Transverse colon (tissue), 4 donors: ENCODE data around the gene ERF. TPM values are rescaled to one million over a fixed set of nuclear protein-coding genes. Genes with fewer than 3 reads are reported as not detected.
"Not testable (repeated sequence)": the region's sequence is repeated elsewhere in the genome, so short reads cannot be mapped to it uniquely, and the experiment has no call there.

Source experiments
- DNase-seq: peaks from one replicate; pipeline ENCODE4 v3.0.0-alpha.2; 2019
- H3K27ac ChIP-seq, 4 donors: fragments of 200-600 bp; sonication (generic); 2 replicates each; pipeline ENCODE4 v1.5.1; 2016 to 2018; ENCODE audit warnings: inconsistent platforms in 4 of 4
- H3K27me3 ChIP-seq: fragments of 200-600 bp; sonication (generic); 2 replicates; pipeline ENCODE4 v1.5.1; 2017; ENCODE audit warnings: inconsistent platforms
- H3K36me3 ChIP-seq, 4 donors: fragments of 200-600 bp; sonication (generic); 2 replicates each; pipeline ENCODE4 v1.5.1; 2017 to 2019; ENCODE audit warnings: inconsistent platforms in 4 of 4
- H3K4me1 ChIP-seq, 4 donors: fragments of 200-600 bp; sonication (generic); 2 replicates each; pipeline ENCODE4 v1.5.1; 2017 to 2020; ENCODE audit warnings: inconsistent platforms in 4 of 4
- H3K4me3 ChIP-seq, 4 donors: fragments of 200-600 bp; sonication (generic); 1 replicate in 1 of 4; 2 replicates in 3 of 4; pipeline versions ENCODE4 v1.5.1 to v1.6.1; 2017 to 2019; ENCODE audit warnings: inconsistent platforms in 4 of 4
- H3K9me3 ChIP-seq, 2 donors: fragments of 200-600 bp; sonication (generic); 2 replicates each; pipeline ENCODE4 v1.5.1; 2017 to 2019; ENCODE audit warnings: inconsistent platforms in 2 of 2
- EP300 ChIP-seq: sonication (generic); formaldehyde crosslinking; IDR thresholded peaks from one replicate; pipeline ENCODE4 v1.6.1; 2017; ENCODE audit warnings: antibody characterized with exemption, low read depth
- POLR2A ChIP-seq: fragments of 450-650 bp; IDR thresholded peaks from one replicate; pipeline ENCODE4 v1.6.1; 2016; ENCODE audit warnings: antibody characterized with exemption, mild to moderate bottlenecking, moderate library complexity
- POLR2AphosphoS5 ChIP-seq, 3 donors: sonication (generic); formaldehyde crosslinking; IDR thresholded peaks; one replicate each; pipeline ENCODE4 v1.6.1; 2016; ENCODE audit warnings: antibody characterized with exemption in 3 of 3
- WGBS, 2 donors: methylation state at CpG; one replicate each; pipeline ENCODE4 v1.1.5; 2018; ENCODE audit warnings: low coverage in 1 of 2; 5-methylcytosine and 5-hydroxymethylcytosine counted together
- in situ Hi-C, 4 donors: fragments of 200-750 bp; cut with MboI; loops; one replicate each; pipeline versions ENCODE4 v1.15.0 to v1.15.1; 2017; ENCODE audit warnings: low sequenced_read_pairs in 3 of 4, low pct_ligation_motif_present in 1 of 4, low pct_unique_long_range_greater_than_20kb in 1 of 4
- intact Hi-C: fragments of 100-400 bp; cut with DNase I; formaldehyde crosslinking; loops from one replicate; pipeline ENCODE4 v1.15.1; 2023; ENCODE audit warnings: low total_unique reads
- total RNA-seq, 4 donors: library from RNA; depleted of rRNA; stranded (reverse); fragments of >200 nt; gene quantifications; one replicate each; pipeline ENCODE4 v1.1.0, GENCODE V29; 2016
- TF ChIP-seq, protein P1 (sequence below), 5 experiments: fragments of 200-600 bp in 3 of 5; fragments of 450-650 bp in 2 of 5; sonication (generic) in 3 of 5; IDR thresholded peaks; 1 replicate in 2 of 5; 2 replicates in 3 of 5; pipeline ENCODE4 v1.5.1; 2016 to 2017; ENCODE audit warnings: antibody characterized with exemption in 5 of 5, inconsistent platforms in 3 of 5, mild to moderate bottlenecking in 2 of 5, moderate library complexity in 1 of 5

ERF gene
- total RNA-seq, 4 donors from 2014 or later = 20.9 to 67.3 (median 30.5) TPM

DNA sequence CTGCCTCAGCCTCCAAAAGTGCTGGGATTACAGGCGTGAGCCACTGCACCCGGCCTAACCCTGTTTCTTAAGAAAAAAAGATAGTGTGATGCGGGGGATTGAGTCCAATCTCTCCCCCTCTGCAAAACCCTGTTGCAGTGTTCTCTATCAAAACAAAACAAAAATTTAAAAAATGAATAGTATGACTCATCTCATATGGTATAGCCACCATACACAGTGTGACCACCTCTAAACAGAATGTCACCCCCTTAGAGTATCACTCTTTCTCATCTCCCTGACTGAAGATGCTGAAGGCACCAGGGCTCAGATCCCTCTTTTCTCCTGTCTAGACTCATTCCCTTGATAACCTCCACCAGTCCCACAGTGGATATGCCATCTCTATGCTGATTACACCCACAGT is 6.8 kb upstream of the ERF start:
- peaks cover 0 to 6% (median 1%) of the 10 kb centered on the region in 4 donors for H3K4me1 ChIP-seq
- no peaks in the 10 kb centered on the region for H3K27me3 ChIP-seq
- 77 to 100% methylated on average over 3 of the region's 3 CpGs for WGBS, 2 donors
- in situ Hi-C loops (no loop called here), intact Hi-C loops (no loop called here)
- no peaks in the 10 kb centered on the region for H3K9me3 ChIP-seq
- TF ChIP-seq, protein P1, sequence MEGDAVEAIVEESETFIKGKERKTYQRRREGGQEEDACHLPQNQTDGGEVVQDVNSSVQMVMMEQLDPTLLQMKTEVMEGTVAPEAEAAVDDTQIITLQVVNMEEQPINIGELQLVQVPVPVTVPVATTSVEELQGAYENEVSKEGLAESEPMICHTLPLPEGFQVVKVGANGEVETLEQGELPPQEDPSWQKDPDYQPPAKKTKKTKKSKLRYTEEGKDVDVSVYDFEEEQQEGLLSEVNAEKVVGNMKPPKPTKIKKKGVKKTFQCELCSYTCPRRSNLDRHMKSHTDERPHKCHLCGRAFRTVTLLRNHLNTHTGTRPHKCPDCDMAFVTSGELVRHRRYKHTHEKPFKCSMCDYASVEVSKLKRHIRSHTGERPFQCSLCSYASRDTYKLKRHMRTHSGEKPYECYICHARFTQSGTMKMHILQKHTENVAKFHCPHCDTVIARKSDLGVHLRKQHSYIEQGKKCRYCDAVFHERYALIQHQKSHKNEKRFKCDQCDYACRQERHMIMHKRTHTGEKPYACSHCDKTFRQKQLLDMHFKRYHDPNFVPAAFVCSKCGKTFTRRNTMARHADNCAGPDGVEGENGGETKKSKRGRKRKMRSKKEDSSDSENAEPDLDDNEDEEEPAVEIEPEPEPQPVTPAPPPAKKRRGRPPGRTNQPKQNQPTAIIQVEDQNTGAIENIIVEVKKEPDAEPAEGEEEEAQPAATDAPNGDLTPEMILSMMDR (IDR thresholded peaks at IDR 0.05) = no peak
- no peak for TF ChIP-seq POLR2AphosphoS5 (IDR thresholded peaks at IDR 0.05)
- TF ChIP-seq EP300 = no peak
- TF ChIP-seq POLR2A = no peak
- no peaks in the 10 kb centered on the region for H3K36me3 ChIP-seq
- H3K4me3 ChIP-seq = no peak overlapping the region
- H3K27ac ChIP-seq = no peak overlapping the region
- no peak for DNase-seq

DNA sequence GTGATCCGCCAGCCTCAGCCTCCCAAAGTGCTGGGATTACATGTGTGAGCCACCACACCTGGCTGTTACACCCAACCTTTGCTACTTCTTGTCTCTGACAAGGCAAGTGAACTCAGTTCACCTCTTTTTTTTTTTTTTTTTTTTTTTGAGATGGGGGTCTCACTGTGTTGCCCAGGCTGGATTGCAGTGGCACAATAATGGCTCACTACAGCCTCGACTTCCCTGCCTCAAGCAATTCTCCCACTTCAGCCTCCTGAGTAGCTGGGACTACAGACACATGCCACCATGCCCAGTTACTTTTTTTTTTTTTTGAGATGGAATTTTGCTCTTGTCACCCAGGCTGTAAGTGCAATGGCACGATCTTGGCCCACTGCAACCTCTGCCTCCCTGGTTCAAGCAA is 2.9 kb upstream of the ERF start:
- 71 to 75% methylated on average over 2 to 3 of the region's 3 CpGs for WGBS, 2 donors
- H3K4me1 ChIP-seq = peaks cover 2 to 26% (median 17%) of the 10 kb centered on the region in 4 donors
- H3K27me3 ChIP-seq, H3K27ac ChIP-seq, DNase-seq, H3K9me3 ChIP-seq, H3K36me3 ChIP-seq, intact Hi-C loops, H3K4me3 ChIP-seq, in situ Hi-C loops: not testable (repeated sequence)

DNA sequence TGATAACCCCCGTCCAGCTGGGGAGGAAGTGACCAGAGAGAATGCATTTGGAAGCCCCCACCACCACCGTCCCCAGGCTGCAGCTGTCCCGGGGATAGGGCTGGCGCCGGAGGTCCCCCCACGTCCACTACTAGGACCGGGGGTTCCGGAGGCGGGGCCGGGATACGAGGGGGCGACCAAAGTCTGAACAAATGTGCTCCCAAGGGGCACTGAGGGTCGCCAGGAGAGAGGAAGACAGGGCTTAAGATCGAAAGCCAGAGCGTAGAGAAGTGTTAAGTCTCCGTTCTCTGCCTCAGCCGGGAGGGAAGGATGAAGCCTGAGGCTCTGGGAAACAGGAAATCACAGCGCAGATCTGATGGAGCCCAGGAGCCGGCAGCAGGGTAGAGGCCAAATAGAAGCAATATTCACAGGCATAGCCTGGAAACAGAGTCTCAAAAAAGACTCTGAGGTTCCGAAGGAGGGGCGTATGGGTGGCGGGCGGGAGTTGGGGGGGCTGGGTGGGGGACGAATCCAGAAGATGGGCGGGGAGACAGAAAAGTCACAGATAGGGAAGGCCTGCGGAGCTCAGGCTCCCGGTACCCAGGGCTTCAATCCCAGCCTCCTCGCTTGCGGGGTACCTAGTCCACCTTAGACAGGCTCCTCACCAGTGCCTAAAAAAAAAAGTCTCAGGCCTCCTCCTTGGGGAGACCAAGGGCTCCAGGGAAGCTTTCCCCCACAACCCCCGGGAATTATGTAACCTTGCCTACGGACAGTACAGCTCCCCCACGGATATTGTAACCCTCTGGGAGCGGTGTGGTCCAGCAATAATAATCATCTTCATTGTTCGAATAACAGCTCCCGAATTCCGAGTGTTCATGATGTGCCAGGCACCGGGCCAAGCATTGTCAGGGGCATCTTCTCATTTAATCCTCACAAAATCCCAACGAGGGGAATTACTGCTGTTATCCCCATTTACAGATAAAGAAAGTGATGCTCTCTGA is 1.1 kb upstream of the ERF start:
- Histone ChIP-seq H3K36me3 (no peaks in the 10 kb centered on the region), H3K4me3 (peak overlapping the region; percentile 47 to 99 (median 77)), H3K27me3 (no peaks in the 10 kb centered on the region), H3K9me3 (no peaks in the 10 kb centered on the region), H3K27ac (peak overlapping the region; percentile 97 to 100 (median 99)), H3K4me1 (peaks cover 18 to 44% (median 35%) of the 10 kb centered on the region in 4 donors)
- in situ Hi-C loops = no loop called here
- intact Hi-C loops = loop anchor here (2.0 kb wide), 1 partner anchor 79 kb away; no protein-coding TSS in a partner anchor
- TF ChIP-seq POLR2A (peak; percentile 18), EP300 (no peak), POLR2AphosphoS5 (IDR thresholded peaks at IDR 0.05) (no peak)
- TF ChIP-seq, protein P1 (IDR thresholded peaks at IDR 0.05) = no peak
- WGBS, 2 donors = 9 to 23% methylated on average over 4 to 38 of the region's 38 CpGs
- DNase-seq = no peak

DNA sequence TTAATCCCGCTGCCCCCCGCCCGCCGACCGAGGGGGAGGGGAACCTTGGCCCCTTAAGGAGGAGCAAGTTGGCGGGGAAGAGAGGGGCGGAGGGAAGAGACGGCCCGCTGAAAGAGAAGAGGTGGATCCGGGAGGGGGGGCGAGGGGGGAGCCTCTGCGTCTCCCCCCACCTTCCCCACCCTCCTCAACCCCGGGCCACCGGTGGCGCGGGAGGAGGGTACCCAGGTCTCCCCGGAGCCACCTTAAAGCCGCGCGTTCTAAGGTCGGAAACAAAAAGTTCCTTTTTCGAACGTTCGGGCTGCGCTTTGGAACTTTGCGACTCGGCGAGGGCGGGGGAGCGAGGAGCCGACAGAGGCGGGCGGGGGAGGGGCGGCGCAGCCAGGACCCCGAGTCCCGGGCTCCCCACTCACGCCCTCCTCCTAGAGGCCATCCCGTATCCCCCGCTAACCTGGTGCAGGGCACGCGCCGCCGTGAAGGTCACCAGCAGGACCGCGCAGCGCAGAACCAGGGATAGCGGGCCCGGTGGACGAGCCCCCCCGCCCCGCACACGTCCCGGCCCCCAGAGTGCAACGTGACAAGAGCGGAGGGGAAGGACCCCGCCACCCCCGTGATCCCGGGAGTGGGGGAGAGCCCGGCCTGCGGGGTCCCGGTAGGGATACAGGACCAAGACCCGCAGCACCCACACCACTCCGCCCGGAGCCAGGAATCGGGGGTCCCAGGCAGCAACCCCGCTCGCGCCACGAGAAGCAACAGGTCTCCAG is 659 bp downstream of the ERF start:
- intact Hi-C loops = loop anchor here (2.0 kb wide), 1 partner anchor 77 kb away; no protein-coding TSS in a partner anchor
- peak; percentile 84 for DNase-seq

More for the DNA sequence above, 659 bp downstream of the ERF start:
- H3K4me3 ChIP-seq = peak overlapping the region; percentile 72 to 99 (median 90)
- WGBS, 2 donors = 1% methylated on average over 39 of the region's 70 CpGs; no CpG with 5 or more reads in 1 of the 2 donors
- H3K9me3 ChIP-seq = no peaks in the 10 kb centered on the region
- peaks cover 0 to 4% (median 0%) of the 10 kb centered on the region in 4 donors for H3K36me3 ChIP-seq
- H3K27me3 ChIP-seq = no peaks in the 10 kb centered on the region
- in situ Hi-C loops = no loop called here
- peaks cover 31 to 55% (median 44%) of the 10 kb centered on the region in 4 donors for H3K4me1 ChIP-seq
- H3K27ac ChIP-seq = peak overlapping the region; percentile 97 to 100 (median 99)
- TF ChIP-seq POLR2A (no peak), POLR2AphosphoS5 (IDR thresholded peaks at IDR 0.05) (peak; percentile 0 to 56 (median 28)), EP300 (no peak)
- TF ChIP-seq, protein P1 (IDR thresholded peaks at IDR 0.05) = peak in 2 of 5 experiments; percentile 25 to 27
